GM13976 (cell line): Measurements from ENCODE around the gene ANKRD13D.

Experiments
- DNase-seq: peaks from one replicate; pipeline ENCODE4 v3.0.0; 2012; ENCODE audit warnings: low spot score
- in situ Hi-C: fragments of 300-500 bp; cut with MboI; formaldehyde crosslinking; loops from one replicate; pipeline ENCODE4 v1.12.0; 2022; ENCODE audit warnings: low sequenced_read_pairs, mixed read lengths, inconsistent platforms; ENCODE audit not compliant: unreplicated experiment
- TF ChIP-seq, protein P1 (sequence below): IDR thresholded peaks from 2 replicates; pipeline ENCODE4 v1.5.1; 2012; ENCODE audit warnings: borderline replicate concordance, mild to moderate bottlenecking; ENCODE audit not compliant: insufficient read depth; ENCODE audit errors: extremely low read depth, missing control alignments, control extremely low read depth

The ANKRD13D gene

DNA sequence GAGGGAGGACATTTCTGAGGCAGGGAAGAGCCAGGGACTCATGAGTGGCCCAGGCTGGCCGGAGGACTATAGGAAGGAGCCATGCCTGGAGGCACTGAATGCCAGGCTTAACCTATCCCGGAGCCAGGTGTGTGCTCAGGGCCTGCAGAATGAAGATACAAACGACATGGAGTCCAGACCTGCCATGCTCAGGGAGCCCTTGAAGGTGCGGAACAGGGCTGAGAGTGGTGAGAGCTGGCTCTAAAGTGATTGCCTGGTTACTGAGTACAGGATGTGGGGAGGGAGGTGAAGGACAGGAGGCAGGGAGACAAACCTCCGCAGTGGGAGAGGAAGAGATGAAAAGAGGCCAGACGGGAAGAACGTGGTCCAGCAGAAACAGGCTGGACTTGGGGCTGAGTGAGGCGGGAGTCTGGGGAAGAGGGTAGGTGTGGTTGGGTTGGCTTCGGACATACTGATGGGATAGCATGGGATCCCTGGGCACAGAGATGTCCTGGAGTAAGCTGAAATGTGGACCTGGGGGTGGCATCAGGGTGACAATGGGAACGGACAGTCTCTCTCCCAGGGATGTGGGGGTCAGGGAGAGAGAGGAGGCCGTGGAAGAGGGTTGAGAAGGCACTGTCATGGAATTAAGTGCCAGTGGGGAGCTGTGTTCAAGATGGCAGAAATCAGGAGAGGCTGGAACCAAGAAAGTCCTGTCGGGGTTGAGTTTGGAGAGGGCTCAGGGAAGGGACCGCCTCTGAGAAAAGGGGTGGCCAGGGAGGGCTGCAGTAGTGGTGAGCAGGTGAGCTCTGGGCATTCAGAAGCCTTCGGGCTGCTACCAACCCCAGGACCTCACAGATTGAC lies 1.5 kb upstream of the ANKRD13D start:
- in situ Hi-C loops = no loop called here
- DNase-seq = no peak
- TF ChIP-seq, protein P1, sequence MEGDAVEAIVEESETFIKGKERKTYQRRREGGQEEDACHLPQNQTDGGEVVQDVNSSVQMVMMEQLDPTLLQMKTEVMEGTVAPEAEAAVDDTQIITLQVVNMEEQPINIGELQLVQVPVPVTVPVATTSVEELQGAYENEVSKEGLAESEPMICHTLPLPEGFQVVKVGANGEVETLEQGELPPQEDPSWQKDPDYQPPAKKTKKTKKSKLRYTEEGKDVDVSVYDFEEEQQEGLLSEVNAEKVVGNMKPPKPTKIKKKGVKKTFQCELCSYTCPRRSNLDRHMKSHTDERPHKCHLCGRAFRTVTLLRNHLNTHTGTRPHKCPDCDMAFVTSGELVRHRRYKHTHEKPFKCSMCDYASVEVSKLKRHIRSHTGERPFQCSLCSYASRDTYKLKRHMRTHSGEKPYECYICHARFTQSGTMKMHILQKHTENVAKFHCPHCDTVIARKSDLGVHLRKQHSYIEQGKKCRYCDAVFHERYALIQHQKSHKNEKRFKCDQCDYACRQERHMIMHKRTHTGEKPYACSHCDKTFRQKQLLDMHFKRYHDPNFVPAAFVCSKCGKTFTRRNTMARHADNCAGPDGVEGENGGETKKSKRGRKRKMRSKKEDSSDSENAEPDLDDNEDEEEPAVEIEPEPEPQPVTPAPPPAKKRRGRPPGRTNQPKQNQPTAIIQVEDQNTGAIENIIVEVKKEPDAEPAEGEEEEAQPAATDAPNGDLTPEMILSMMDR = no peak

DNA sequence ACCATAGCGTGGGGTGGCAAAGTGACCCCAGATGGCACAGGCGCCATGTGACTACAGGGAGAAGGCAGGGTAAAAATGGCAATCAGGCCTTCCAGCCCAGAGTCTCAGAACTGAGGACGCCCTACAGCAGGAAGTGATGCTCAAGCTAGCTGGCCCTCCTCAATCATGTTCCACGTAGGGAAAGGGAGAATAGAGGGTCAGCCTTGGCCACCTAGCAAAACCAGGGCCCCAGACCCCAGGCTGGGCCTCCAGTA lies 978 bp upstream of the ANKRD13D start:
- DNase-seq = no peak
- in situ Hi-C loops = no loop called here
- TF ChIP-seq, protein P1 = no peak

DNA sequence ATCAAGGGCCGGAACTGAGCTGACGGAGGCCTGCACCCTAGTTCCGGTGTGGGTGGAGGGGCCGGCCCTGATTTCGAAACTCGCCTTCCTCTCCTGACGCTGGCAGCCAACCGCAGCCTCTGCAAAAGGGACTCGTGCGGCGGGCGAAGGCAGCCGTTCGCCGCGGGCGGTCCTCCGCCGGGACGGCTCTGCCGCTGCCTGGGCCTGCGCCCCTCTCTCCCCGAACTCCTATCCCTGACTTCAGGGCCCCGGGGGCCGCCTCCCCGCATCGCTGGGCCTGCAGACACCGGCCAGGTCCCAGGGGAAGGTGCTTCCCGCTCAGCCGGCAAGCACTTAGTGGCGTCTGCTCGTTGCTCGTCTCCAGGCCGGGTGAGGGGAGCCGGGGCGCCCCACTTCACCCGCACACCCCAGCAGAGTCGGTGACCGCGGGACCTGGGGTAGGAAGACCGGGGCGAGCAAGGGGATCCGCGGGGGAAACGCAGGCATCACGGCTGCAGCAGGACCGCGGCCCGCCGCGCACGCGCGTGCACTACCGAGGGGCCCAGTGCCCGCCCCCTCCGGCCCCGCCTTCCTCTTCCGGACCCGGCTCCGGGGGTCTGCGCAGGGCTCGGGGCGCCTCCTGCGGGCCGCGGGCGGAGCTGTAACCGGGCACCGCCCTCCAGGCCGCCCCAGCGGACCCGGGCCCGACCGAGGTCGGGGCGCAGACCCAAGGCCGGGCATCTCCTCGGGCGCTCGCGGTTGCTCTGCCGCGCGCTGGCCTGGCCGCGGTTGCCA lies 464 bp upstream of the ANKRD13D start:
- peak; percentile 91 for DNase-seq
- in situ Hi-C loops = no loop called here
- TF ChIP-seq, protein P1 = peak; percentile 40

DNA sequence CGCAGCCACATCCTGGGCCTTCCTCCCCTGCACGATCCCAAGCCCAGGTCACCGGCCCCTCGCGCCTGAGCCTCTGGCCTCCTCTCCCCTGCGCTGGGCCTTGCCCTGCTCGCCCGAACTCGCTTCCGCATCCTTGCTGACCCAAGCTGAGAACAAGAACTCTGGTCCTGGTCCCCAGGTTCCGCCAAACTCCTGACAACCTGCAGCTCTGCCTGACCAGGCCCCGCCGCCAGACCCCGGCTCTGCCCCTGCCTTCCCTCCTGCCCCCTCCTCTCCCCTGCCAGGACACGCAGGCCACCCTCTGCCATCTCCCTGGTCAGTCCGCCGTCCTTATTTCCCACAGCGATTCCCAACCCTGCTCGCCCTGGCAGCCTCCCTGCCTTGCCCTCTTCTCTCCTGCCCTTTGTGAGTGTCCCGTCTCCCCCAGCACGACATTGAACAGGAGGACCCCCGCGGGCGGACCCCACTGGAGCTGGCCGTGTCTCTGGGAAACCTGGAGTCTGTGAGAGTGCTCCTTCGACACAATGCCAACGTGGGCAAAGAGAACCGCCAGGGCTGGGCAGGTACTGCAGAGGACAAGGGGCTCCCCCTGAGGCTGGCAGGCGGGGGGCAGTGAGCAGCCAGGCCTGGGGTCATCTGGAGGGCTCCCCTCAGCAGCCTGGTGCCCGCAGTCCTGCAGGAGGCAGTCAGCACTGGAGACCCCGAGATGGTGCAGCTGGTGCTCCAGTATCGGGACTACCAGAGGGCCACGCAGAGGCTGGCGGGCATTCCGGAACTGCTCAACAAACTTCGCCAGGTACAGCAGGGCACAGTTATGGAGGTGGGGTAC lies 762 bp downstream of the ANKRD13D start:
- TF ChIP-seq, protein P1 = no peak
- no peak for DNase-seq
- in situ Hi-C loops = no loop called here

DNA sequence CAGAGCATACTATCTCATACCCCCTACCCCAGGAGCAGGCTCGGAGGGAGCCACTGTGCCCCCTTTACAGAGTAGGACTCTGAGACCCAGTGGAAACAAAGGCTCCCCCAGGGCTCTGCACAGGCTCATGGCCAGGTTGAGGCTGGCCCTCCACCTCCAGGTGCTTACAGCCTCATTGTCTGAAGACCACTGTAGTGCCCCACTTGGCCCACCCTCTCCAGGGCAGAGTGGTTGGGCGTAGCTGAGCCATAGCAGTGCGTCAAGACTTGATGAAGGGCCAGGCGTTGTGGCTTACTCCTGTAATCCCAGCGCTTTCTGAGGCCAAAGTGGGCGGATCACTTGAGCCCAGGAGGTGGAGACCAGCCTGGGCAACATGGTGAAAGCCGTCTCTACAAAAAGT lies 1.7 kb downstream of the ANKRD13D start:
- TF ChIP-seq, protein P1 = no peak
- in situ Hi-C loops = no loop called here
- no peak for DNase-seq
